ENCODE measurements around the gene SLC9A9.

DNA sequence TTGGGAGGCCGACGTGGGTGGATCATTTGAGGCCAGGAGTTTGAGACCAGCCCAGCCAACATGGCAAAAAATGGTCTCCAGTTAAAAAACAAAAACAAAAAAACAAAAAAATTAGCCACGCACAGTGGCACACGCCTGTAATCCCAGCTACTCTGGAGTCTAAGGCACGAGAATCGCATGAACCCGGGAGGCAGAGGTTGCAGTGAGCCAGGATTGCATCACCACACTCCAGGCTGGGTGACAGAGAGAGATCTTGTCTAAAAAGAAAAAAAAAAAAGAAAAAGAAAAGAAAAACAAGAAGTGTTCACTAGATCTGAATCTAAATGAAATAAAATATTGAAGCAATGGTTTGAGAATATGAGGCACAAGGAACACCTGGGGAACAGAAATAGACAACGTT is 36.7 kb downstream of the SLC9A9 start:
- no peak for TF ChIP-seq ZNF3 (CRISPR knock-in tag; IDR thresholded peaks at IDR 0.05)
- TF ChIP-seq, protein P1, sequence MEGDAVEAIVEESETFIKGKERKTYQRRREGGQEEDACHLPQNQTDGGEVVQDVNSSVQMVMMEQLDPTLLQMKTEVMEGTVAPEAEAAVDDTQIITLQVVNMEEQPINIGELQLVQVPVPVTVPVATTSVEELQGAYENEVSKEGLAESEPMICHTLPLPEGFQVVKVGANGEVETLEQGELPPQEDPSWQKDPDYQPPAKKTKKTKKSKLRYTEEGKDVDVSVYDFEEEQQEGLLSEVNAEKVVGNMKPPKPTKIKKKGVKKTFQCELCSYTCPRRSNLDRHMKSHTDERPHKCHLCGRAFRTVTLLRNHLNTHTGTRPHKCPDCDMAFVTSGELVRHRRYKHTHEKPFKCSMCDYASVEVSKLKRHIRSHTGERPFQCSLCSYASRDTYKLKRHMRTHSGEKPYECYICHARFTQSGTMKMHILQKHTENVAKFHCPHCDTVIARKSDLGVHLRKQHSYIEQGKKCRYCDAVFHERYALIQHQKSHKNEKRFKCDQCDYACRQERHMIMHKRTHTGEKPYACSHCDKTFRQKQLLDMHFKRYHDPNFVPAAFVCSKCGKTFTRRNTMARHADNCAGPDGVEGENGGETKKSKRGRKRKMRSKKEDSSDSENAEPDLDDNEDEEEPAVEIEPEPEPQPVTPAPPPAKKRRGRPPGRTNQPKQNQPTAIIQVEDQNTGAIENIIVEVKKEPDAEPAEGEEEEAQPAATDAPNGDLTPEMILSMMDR (IDR thresholded peaks at IDR 0.05 in 2 of 3, conservative IDR thresholded peaks at IDR 0.05 in 1 of 3; ENCODE audit: insufficient read depth in 2 of 3, low read depth in 1 of 3, low read length in 3 of 3) = no peak
